Activated naive CD4-positive, alpha-beta T cell treated with anti-CD3 and anti-CD28 coated beads, Interleukin-2, amount 50 U/mL, for 24 hours (primary cell): ENCODE data around the gene HEMK1.
A peak's percentile ranks its signal among the peaks of the same experiment; 100 is the strongest.

Experiments used
- H3K27ac Mint-ChIP-seq: one replicate; pipeline ENCODE4 v1.8.0; 2021; ENCODE audit warnings: mild to moderate bottlenecking, mixed read lengths
- H3K27me3 Mint-ChIP-seq: one replicate; pipeline ENCODE4 v1.8.0; 2021; ENCODE audit warnings: mixed read lengths
- H3K36me3 Mint-ChIP-seq: one replicate; pipeline ENCODE4 v1.8.0; 2021; ENCODE audit warnings: mixed read lengths
- H3K4me1 Mint-ChIP-seq: one replicate; pipeline ENCODE4 v1.8.0; 2021; ENCODE audit warnings: mixed read lengths
- H3K4me3 Mint-ChIP-seq: one replicate; pipeline ENCODE4 v1.8.0; 2021; ENCODE audit warnings: mild to moderate bottlenecking, mixed read lengths
- H3K9me3 Mint-ChIP-seq: one replicate; pipeline ENCODE4 v1.8.0; 2021; ENCODE audit warnings: mixed read lengths

HEMK1 gene

DNA sequence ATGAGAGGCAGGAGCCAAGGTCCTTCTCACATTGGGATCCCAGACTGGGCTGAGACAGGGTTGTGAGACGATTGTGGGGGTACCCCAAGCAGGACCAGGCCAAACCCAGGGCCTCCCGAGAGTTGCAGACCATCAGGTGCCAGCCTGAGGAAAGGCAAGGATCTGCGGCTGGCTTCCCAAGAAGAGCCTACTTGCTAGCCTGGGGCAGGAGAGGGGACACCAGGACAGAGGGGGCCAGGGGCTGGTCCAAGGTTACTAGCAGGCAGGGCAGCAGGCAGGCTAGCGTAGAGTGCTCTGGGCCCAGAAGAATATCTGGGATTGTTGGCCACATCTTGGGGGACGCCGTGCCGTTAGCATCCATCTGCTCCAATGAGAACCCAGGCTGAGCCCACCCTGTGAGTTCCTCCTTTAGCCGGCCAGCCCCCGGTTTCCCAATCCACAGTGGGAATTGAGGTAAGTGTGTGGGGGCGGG lies 41.7 kb downstream of the HEMK1 start:
- Mint-ChIP-seq H3K27ac (peak overlapping the region; percentile 97), H3K36me3 (peaks cover 33% of the 10 kb centered on the region), H3K4me3 (peak overlapping the region; percentile 96), H3K9me3 (no peaks in the 10 kb centered on the region), H3K4me1 (peaks cover 66% of the 10 kb centered on the region), H3K27me3 (no peaks in the 10 kb centered on the region)

DNA sequence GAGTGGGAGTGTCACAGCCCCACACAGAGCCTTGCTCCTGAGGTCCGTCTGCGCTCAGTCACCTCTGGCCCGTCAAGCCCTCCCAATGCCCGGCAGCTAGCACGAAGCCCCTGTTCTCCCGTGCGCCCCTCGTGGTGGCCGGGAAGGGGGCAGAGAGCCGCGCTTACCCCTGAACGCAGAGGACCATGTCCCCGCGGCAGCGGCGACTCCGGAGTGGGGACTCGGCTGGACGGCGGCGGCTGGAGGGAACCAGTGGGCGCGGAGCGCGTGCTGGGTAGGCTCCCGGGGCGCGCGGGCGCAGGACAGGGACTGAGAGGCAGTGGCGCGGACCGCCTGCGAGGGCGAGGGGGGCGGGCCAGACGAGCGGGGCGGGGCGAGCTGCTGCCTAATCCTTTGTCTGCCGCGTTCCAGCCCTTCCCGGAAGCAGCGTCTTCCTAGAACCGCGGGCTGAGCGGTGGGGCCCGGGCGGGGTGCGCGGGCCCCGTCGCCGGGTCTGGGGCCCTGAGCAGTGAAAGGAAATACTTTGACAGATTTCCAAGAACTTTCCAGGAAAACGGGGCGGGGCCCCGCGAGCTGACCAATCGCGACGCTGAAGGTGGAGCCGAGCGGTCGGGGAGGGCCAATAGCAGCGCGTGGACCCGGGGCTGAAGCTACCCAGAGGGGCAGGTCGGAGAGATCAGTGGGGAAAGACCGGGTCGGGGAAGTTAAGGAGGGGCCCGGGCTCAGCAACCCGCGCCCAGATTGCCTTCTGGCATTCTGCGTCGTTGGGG lies 42.3 kb downstream of the HEMK1 start, which contains the start of gene CISH:
Gene CISH, minus strand, starts transcription at position 311 of the 770 bp plus-strand sequence. Its CDS starts 124 bp downstream, at position 187.
- Mint-ChIP-seq H3K4me3 (peak within 1 kb of the TSS; percentile 96), H3K9me3 (no peaks in the 10 kb centered on the region), H3K27me3 (no peaks in the 10 kb centered on the region), H3K27ac (peak within 1 kb of the TSS; percentile 97), H3K4me1 (peaks cover 67% of the 10 kb centered on the region), H3K36me3 (peaks cover 28% of the 10 kb centered on the region)

DNA sequence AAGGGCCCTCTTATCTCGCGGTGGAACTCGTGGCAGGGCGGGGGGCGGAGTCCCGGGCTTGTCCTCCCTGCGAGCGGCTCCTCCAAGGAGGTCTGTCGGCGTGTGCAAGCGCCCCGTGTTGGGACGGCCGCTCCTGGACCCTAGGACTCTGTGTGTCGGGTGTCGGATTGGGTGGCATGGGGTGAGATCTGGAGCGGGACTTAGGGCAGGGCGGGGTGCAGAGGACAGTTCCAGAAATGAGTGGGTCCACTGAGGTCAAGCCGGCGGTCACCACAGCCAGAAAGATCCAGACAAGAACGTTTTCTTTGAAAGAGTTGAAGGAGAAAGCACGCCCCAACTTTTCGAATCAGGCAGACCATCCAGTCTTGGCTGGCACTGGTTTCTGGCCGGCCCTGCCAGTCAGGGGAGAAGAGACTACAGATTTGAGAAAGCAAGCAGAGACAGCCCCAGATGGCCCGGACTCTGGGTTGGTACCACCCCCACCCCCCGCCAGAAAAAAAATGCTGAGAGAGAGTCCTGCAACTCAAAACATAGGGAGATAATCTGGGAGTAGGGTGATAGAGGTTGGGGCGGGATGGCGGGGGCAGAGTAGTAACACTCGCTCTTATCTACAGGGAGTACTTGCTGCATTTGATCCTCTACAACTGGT lies 43.0 kb downstream of the HEMK1 start:
- H3K36me3 Mint-ChIP-seq, result peaks cover 26% of the 10 kb centered on the region
- H3K27ac Mint-ChIP-seq, result peak overlapping the region; percentile 97
- H3K4me1 Mint-ChIP-seq, result peaks cover 60% of the 10 kb centered on the region
- H3K27me3 Mint-ChIP-seq, result no peaks in the 10 kb centered on the region
- H3K9me3 Mint-ChIP-seq, result no peaks in the 10 kb centered on the region
- peak overlapping the region; percentile 96 for H3K4me3 Mint-ChIP-seq

DNA sequence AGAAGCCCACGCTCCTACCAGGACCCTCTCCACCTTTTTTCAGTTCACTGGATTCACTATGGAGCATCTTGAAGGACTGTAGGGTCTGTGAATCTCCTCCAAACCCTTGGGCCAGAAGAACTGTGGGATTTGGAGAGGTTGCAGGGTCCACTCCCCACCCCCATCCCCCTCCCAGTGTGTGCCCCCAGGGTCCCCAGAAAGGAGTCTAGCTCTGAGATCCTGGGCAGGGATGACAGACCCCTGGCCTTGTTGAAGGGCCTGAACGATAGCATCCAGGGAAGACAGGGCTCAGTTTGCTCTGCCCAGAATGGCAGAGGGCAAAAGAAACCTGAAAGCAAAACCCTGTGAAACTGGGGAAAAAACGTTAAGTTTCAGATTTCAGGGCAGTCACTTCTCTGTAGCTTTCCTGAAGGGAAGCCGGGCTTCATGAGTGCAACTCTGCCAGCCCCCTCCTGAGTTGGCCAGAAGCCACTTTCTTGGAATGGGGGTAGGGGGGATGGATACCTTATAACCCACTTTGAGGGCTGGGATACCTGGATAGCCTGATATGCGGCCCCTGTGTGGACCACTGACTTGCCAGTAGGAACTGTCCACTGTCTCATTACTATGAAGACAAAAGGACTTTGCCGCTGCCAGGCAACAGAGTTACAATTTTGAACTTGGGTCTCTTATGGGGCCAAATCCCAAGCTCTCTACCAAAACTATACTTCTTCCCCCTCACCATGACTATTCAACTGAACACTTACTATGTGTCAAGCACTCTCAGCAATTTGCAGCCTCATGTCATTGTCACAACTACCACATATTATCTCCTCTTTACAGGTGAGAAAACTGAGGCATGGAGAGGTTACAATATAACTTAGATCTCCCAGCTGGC lies 43.9 kb downstream of the HEMK1 start:
- Mint-ChIP-seq H3K4me3 (peak overlapping the region; percentile 96), H3K36me3 (peaks cover 22% of the 10 kb centered on the region), H3K27me3 (no peaks in the 10 kb centered on the region), H3K4me1 (peaks cover 54% of the 10 kb centered on the region), H3K9me3 (no peaks in the 10 kb centered on the region), H3K27ac (peak overlapping the region; percentile 97)

DNA sequence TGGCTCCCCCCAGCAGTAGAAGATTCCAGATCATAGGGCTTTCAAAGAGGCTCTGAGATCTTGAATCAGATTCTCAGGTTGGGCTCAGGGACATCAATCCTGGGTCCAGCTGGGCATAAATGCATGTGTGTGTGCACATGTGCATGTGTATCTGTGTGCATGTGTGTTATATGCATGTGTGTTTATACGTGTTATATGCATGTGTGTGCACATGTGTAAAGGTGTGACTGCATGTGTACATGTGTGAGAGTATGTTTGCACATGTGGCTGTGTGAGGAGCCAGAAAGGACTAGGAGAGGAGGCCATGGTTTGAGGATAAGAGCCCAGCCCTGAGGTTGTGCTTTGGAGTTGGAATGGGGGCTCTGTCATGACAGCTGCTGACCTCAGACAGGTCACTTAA lies 45.9 kb downstream of the HEMK1 start:
- no peak overlapping the region for H3K4me3 Mint-ChIP-seq

DNA sequence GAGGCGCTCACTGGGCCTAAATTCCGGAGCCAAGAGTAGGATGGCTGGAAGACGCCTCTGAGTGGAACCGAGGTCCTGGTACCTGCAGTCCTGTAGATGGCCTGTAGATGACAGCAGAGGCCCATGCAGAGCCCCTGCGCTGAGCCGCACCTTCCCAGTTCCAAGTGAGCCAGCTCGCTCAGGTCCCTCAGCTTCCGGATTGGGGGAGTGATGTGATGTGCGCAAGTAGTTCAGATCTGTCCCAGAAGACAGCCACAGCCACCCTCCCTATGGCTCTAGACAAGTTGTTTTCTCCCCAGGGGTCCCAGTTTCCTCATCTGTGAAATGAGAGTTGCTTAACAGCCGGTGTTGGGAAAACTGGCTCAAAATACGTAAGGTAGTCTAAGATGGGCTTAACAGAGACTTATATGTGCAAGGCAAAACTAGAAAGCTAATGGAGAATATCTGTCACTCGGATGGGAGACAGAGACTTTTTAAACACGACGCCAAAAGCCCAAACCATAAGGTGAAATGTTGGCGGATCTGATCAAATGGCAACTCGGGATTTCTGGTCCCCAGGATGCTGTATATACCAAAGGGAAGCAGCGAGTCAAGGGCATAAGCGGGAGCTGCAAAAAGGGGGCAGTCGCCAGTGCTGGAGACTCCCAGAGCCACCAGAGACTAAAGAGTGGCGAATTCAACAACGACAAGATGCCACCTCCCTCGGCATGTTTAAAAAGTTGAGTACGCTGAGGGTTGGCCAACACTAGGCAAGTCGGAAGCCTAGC lies 46.9 kb downstream of the HEMK1 start:
- Mint-ChIP-seq H3K4me1 (peaks cover 65% of the 10 kb centered on the region), H3K36me3 (peaks cover 2% of the 10 kb centered on the region), H3K4me3 (peak overlapping the region; percentile 95), H3K9me3 (no peaks in the 10 kb centered on the region), H3K27ac (peak overlapping the region; percentile 96), H3K27me3 (no peaks in the 10 kb centered on the region)

More for the DNA sequence above, 45.9 kb downstream of the HEMK1 start:
- H3K36me3 Mint-ChIP-seq, result peaks cover 6% of the 10 kb centered on the region
- no peak overlapping the region for H3K27ac Mint-ChIP-seq
- H3K9me3 Mint-ChIP-seq, result no peaks in the 10 kb centered on the region
- peaks cover 55% of the 10 kb centered on the region for H3K4me1 Mint-ChIP-seq
- H3K27me3 Mint-ChIP-seq, result no peaks in the 10 kb centered on the region

DNA sequence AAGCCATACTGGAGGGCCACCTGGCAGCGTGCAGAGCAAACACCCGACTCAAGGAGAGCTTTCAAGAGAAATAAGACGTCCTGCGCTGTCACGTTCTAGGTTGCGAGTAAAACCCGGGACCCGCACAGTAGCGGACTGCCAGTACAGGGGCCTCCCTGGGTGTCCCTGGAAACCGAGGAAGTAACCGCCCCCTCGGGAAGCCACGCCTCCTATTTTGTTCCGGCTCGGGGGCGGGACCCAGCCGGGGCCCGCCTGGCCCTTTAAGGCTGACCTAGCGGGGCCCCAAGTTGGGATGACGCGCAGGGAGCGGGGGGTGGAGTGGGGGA lies 47.4 kb downstream of the HEMK1 start:
- Mint-ChIP-seq H3K4me3 (peak overlapping the region; percentile 95), H3K27me3 (no peaks in the 10 kb centered on the region), H3K4me1 (peaks cover 67% of the 10 kb centered on the region), H3K9me3 (no peaks in the 10 kb centered on the region), H3K27ac (peak overlapping the region; percentile 96), H3K36me3 (peaks cover 2% of the 10 kb centered on the region)

DNA sequence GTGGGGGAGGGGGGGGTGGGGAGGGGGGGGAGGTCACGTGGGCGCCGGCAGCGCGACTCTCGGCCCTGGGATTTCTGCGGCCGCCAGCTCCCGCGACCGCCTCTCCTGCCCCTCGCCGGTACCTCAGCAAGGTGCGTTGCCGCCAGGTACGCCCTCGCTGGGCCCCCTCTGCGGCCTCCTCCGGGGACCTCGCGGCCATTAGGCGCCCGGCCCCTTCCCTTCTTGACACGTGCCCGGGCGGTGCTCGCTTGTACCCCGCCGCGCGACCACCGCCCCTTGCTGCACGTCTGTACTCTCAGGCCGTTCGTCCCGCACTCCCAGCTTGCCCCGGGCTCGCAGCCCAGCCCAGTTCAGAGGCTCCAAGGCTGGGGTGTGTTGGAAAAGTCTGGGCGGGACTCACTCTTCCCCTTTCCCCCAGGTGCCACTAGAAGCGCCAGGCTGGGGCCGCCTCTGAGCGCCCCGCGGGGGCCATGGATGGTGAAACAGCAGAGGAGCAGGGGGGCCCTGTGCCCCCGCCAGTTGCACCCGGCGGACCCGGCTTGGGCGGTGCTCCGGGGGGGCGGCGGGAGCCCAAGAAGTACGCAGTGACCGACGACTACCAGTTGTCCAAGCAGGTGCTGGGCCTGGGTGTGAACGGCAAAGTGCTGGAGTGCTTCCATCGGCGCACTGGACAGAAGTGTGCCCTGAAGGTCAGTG lies 47.9 kb downstream of the HEMK1 start, which contains the start of gene MAPKAPK3:
Gene MAPKAPK3, plus strand, starts transcription at position 56 of the 696 bp plus-strand sequence. Its CDS starts 415 bp downstream, at position 471.
- Mint-ChIP-seq H3K4me3 (peak within 1 kb of the TSS; percentile 95), H3K27me3 (no peaks in the 10 kb centered on the region), H3K9me3 (no peaks in the 10 kb centered on the region), H3K36me3 (peaks cover 2% of the 10 kb centered on the region), H3K4me1 (peaks cover 67% of the 10 kb centered on the region), H3K27ac (peak within 1 kb of the TSS; percentile 96)

DNA sequence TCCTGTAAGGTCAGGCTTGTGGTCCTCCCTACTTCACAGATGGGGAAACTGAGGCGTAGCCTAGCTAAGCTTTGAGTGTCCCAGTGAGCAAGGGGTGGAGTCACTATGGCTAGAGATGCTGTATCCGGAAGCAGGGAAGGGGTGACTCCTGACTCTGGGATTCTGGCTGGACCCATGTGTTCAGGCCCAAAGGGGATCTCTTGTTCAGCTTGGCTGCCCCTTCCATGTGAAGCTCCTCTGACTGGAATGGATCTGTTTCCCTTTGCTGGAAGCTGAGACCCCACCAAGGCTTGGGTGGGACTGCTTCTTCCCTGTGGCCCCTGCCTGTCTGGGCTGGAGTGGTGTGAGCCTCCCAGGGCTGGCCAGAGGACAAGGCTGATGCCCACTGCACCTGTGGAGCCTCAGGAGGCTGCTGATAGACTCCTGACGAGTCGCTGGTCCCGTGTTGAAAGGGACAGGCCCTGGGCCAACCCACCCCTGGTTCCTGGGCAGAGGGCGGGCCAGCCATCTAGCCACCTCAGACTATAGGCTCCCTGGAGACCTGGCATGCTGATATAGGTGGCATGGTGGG lies 48.7 kb downstream of the HEMK1 start:
- Mint-ChIP-seq H3K4me1 (peaks cover 68% of the 10 kb centered on the region), H3K27me3 (no peaks in the 10 kb centered on the region), H3K36me3 (peaks cover 2% of the 10 kb centered on the region), H3K9me3 (no peaks in the 10 kb centered on the region), H3K27ac (peak overlapping the region; percentile 84), H3K4me3 (peak overlapping the region; percentile 95)

DNA sequence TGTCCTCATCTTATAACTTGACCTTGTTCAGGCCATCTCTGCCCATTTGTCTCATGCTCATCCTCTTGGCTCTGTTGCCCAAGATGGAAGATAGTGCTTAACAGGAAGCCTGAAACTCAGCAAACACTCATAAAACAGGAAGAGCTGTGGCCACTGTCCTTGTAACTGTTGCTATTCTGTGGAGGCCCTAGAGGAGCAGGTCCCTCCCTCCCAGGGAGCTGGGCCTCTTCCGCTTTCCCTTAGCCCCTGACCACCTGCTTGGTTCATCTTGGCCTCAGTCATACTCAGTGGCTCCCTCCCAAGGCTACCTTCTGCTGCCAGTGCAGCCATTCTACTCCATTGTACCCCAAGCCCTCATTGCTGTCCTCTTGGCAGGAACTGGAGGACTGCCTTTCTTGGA lies 51.1 kb downstream of the HEMK1 start:
- Mint-ChIP-seq H3K4me1 (peaks cover 79% of the 10 kb centered on the region), H3K36me3 (peaks cover 2% of the 10 kb centered on the region), H3K4me3 (peak overlapping the region; percentile 62), H3K27me3 (no peaks in the 10 kb centered on the region), H3K27ac (peak overlapping the region; percentile 73), H3K9me3 (no peaks in the 10 kb centered on the region)

DNA sequence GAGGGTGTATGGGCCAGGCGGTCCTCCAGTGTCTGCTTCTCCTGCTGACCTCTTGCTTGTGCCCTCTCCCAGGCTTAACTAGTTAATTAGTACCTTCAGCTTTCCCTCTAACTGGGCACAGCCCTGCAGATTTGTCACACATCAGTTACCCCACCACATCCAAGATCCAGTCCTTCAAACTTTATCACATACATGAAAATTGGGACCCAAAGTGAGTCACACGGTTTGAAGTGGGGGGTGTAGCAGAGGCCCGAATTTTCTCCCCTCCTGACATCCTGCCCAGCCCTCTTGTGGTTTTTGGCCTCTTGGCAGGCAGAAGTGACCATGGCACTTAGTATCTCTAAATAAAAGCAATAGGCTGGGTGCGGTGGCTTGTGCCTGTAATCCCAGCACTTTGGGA lies 51.5 kb downstream of the HEMK1 start:
- no peaks in the 10 kb centered on the region for H3K9me3 Mint-ChIP-seq
- H3K4me3 Mint-ChIP-seq, result peak overlapping the region; percentile 62
- no peaks in the 10 kb centered on the region for H3K27me3 Mint-ChIP-seq
- H3K4me1 Mint-ChIP-seq, result peaks cover 80% of the 10 kb centered on the region
- H3K27ac Mint-ChIP-seq, result peak overlapping the region; percentile 73
- peaks cover 2% of the 10 kb centered on the region for H3K36me3 Mint-ChIP-seq

DNA sequence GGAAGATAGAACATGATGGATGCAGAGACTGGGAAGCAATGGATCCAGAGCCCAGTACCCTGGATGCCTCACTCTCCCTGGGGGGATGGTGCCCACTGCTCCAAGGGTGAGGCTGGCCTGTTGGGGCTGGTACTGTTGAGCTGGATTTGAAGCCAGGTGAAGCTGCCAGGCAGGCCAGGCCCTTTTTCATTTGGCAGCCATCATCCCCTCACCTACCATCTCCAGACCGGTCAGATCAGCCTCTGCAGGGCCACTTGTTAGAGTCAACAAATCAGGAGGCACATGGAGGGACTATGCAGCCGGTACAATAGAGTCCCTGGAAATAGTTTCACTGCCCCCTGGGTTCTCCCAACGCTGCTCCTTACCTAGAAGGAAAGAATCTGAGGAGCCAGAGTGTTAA lies 53.6 kb downstream of the HEMK1 start:
- Mint-ChIP-seq H3K9me3 (no peaks in the 10 kb centered on the region), H3K27me3 (no peaks in the 10 kb centered on the region), H3K4me1 (peaks cover 93% of the 10 kb centered on the region), H3K36me3 (peaks cover 2% of the 10 kb centered on the region), H3K27ac (peak overlapping the region; percentile 81), H3K4me3 (peak overlapping the region; percentile 55)

DNA sequence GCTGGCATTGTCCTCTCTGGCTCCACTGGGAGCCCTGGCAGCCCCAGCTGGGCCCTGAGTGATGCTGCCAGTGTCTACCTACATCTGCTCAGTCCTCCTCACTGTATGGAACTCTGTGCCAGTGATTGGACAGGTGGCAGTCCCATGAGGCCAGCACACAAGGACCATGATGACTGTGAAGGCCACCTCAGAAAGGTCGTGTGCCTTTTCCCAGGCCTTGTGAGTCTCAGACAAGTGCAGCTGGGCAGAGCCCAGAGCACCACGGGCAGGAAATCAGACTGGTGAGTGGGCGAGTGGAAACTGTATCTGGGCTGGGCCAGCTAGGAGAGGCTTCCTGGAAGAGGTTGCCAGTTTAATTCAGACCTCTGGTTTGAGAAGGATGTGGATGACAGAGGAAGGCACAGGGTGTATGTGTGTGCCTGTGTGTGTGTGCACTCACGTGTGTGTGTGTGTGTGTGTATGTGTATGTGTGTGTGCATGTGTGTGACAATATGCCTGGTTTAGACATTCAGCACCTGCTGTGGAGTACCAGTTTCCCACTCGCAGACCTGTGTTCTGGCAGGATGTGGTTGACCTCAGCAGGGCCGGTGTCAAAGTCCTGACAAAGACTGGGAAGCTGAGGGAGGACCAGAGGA lies 54.6 kb downstream of the HEMK1 start:
- Mint-ChIP-seq H3K9me3 (no peaks in the 10 kb centered on the region), H3K36me3 (peaks cover under 1% of the 10 kb centered on the region), H3K27ac (peak overlapping the region; percentile 92), H3K4me1 (peaks cover 96% of the 10 kb centered on the region), H3K27me3 (no peaks in the 10 kb centered on the region), H3K4me3 (peak overlapping the region; percentile 78)

DNA sequence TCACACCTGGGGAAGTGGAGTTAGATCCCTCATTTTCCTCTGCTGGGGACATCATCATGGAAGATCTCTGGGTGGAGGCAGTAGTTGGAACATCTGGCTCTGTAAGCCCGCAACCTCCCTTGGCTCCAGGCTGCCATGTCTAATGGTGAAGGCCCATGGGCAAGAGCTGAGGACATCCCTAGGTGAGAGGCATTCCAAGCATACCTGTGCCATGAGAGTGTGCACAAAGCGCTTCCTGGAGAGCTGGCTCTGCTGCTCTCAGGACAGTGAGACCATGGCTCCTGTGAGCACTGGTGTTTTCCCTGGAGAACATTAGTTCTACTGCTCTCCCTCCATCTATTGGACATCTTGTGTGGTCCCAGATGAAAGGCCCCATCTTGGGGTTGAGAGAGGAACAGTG lies 55.3 kb downstream of the HEMK1 start:
- H3K4me3 Mint-ChIP-seq, result peak overlapping the region; percentile 78
- H3K27ac Mint-ChIP-seq, result peak overlapping the region; percentile 92
- H3K9me3 Mint-ChIP-seq, result no peaks in the 10 kb centered on the region
- H3K4me1 Mint-ChIP-seq, result peaks cover 94% of the 10 kb centered on the region
- no peaks in the 10 kb centered on the region for H3K36me3 Mint-ChIP-seq
- H3K27me3 Mint-ChIP-seq, result no peaks in the 10 kb centered on the region
